Nephron (organoid): Measurements from ENCODE around the gene PLCH1.

Source experiments
- H3K27ac Mint-ChIP-seq, 3 experiments: 2 replicates each; pipeline ENCODE4 v1.8.0; 2020; ENCODE audit warnings: mixed read lengths in 3 of 3, mild to moderate bottlenecking in 2 of 3, moderate library complexity in 1 of 3
- H3K27me3 Mint-ChIP-seq: 2 replicates; pipeline ENCODE4 v1.8.0; 2021; ENCODE audit warnings: low read depth, mild to moderate bottlenecking, moderate library complexity, mixed read lengths
- H3K36me3 Mint-ChIP-seq: 2 replicates; pipeline ENCODE4 v1.8.0; 2020; ENCODE audit warnings: low read depth, mixed read lengths
- H3K4me1 Mint-ChIP-seq: 2 replicates; pipeline ENCODE4 v1.8.0; 2020; ENCODE audit warnings: mixed read lengths
- H3K4me3 Mint-ChIP-seq, 3 experiments: 2 replicates each; pipeline ENCODE4 v1.8.0; 2020; ENCODE audit warnings: mild to moderate bottlenecking in 3 of 3, mixed read lengths in 3 of 3, moderate library complexity in 2 of 3
- H3K9me3 Mint-ChIP-seq: 2 replicates; pipeline ENCODE4 v1.8.0; 2020; ENCODE audit warnings: mixed read lengths
- CTCF ChIP-seq, 3 experiments: fragments of 200-600 bp; sonication (generic); IDR thresholded peaks; one replicate each; pipeline ENCODE4 v1.5.0; 2021; ENCODE audit warnings: antibody characterized with exemption in 3 of 3; ENCODE audit not compliant: unreplicated experiment in 3 of 3

PLCH1 gene

DNA sequence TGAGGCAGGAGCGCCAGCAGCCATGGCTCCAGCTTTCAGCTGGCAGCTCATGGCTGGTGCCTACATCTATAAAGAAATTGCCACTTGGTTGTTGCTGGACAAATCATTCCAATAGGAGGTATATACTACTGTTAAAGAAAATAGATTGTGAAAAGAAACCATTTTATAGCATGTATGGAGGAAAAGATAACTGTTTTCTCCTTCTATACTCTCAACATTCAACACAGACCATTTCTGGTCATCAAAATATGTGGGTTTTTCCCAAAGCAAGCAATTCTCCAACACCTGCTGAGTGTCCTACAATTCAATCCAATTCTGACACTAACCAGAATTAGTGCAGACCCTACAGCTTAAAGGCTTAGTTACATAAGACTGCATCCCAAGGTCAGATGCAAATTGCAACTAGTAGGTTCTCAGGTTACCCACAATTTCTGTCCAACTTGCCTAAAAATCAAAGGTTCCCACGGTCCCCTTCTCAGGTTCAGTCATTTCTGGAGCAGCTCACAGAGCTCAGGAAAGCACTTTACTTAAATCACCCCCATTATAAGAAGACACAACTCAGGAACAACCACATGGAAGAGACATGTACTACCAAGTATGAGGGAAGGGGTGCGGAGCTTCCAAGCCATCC lies 409.0 kb downstream of the PLCH1 start:
- no peak overlapping the region for H3K27ac Mint-ChIP-seq
- H3K4me1 Mint-ChIP-seq = peaks cover 8% of the 10 kb centered on the region
- no peaks in the 10 kb centered on the region for H3K36me3 Mint-ChIP-seq
- H3K9me3 Mint-ChIP-seq = no peaks in the 10 kb centered on the region
- TF ChIP-seq CTCF (IDR thresholded peaks at IDR 0.05; ENCODE audit: unreplicated experiment in 3 of 3) = no peak
- no peak overlapping the region for H3K4me3 Mint-ChIP-seq
- H3K27me3 Mint-ChIP-seq = peaks cover 3% of the 10 kb centered on the region

GRCh38 chr3:155334914-155335723 lies 409.8 kb downstream of the PLCH1 start:
- Mint-ChIP-seq H3K4me3 (no peak overlapping the region), H3K4me1 (peaks cover 8% of the 10 kb centered on the region), H3K36me3 (no peaks in the 10 kb centered on the region), H3K27me3 (peaks cover 3% of the 10 kb centered on the region), H3K9me3 (no peaks in the 10 kb centered on the region), H3K27ac (no peak overlapping the region)
- no peak for TF ChIP-seq CTCF (IDR thresholded peaks at IDR 0.05; ENCODE audit: unreplicated experiment in 3 of 3)

- TF ChIP-seq CTCF (IDR thresholded peaks at IDR 0.05; ENCODE audit: unreplicated experiment in 3 of 3) = no peak
- H3K4me3 Mint-ChIP-seq = no peak overlapping the region
- no peaks in the 10 kb centered on the region for H3K36me3 Mint-ChIP-seq
- no peak overlapping the region for H3K27ac Mint-ChIP-seq
- H3K9me3 Mint-ChIP-seq = no peaks in the 10 kb centered on the region
- peaks cover 6% of the 10 kb centered on the region for H3K27me3 Mint-ChIP-seq
- H3K4me1 Mint-ChIP-seq = peaks cover 8% of the 10 kb centered on the region
Measured at GRCh38 chr3:155334215-155334913, 410.5 kb downstream of the PLCH1 start.

GRCh38 chr3:155332716-155333115 lies 412.2 kb downstream of the PLCH1 start:
- H3K27me3 Mint-ChIP-seq = peaks cover 10% of the 10 kb centered on the region
- H3K9me3 Mint-ChIP-seq = no peaks in the 10 kb centered on the region
- H3K27ac Mint-ChIP-seq = no peak overlapping the region
- no peak for TF ChIP-seq CTCF (IDR thresholded peaks at IDR 0.05; ENCODE audit: unreplicated experiment in 3 of 3)
- H3K36me3 Mint-ChIP-seq = no peaks in the 10 kb centered on the region
- H3K4me3 Mint-ChIP-seq = no peak overlapping the region
- H3K4me1 Mint-ChIP-seq = peaks cover 8% of the 10 kb centered on the region

DNA sequence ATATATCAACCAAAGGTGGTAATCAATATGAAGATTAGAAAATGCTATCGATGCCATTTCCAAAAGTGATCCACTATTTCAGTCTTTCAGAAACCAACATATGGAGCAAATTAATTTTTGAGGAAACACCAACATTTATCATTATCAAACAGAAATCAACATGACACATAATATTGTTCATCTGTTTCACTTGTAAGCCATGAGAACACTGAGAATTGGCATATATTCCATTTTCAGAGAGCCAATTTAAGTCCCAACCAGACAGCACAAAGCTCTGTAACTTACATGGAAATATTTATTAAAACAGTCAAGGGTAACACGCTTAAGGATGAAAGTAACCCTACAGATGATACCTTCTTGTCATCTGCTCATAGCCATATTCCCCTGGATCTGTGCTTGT lies 413.8 kb downstream of the PLCH1 start:
- H3K27ac Mint-ChIP-seq = no peak overlapping the region
- H3K4me1 Mint-ChIP-seq = peaks cover 8% of the 10 kb centered on the region
- H3K36me3 Mint-ChIP-seq = no peaks in the 10 kb centered on the region
- H3K9me3 Mint-ChIP-seq = no peaks in the 10 kb centered on the region
- TF ChIP-seq CTCF (IDR thresholded peaks at IDR 0.05; ENCODE audit: unreplicated experiment in 3 of 3) = no peak
- no peak overlapping the region for H3K4me3 Mint-ChIP-seq
- peaks cover 14% of the 10 kb centered on the region for H3K27me3 Mint-ChIP-seq
